Gastroesophageal sphincter (tissue), 4 donors: ENCODE measurements around the gene PIKFYVE. TPM values are rescaled to one million over a fixed set of nuclear protein-coding genes. Genes with fewer than 3 reads are reported as not detected.

ENCODE experiments used
- ATAC-seq: fragments of 150-250 bp; one replicate; pipeline ENCODE4 v1.9.1; 2016; ENCODE audit warnings: mild to moderate bottlenecking, moderate library complexity
- H3K27ac ChIP-seq, 4 donors: fragments of 200-600 bp; sonication (generic) in 3 of 4; 1 replicate in 3 of 4; 2 replicates in 1 of 4; pipeline ENCODE4 v1.5.1; 2016 to 2019
- H3K27me3 ChIP-seq: fragments of 200-600 bp; sonication (generic); one replicate; pipeline ENCODE4 v1.5.1; 2019
- H3K36me3 ChIP-seq, 2 donors: fragments of 200-600 bp; sonication (generic); one replicate each; pipeline ENCODE4 v1.5.1; 2019; ENCODE audit warnings: control low read depth in 1 of 2
- H3K4me1 ChIP-seq, 3 donors: fragments of 200-600 bp; sonication (generic); 1 replicate in 2 of 3; 2 replicates in 1 of 3; pipeline ENCODE4 v1.5.1; 2016 to 2019; ENCODE audit warnings: control low read depth in 2 of 3
- H3K4me3 ChIP-seq, 2 donors: fragments of 200-600 bp; sonication (generic); one replicate each; pipeline ENCODE4 v1.5.1; 2019; ENCODE audit warnings: mild to moderate bottlenecking in 1 of 2, moderate library complexity in 1 of 2
- H3K9me3 ChIP-seq, 3 donors: fragments of 200-600 bp; sonication (generic); one replicate each; pipeline ENCODE4 v1.5.1; 2017 to 2019; ENCODE audit warnings: control low read depth in 2 of 3
- CTCF ChIP-seq, 4 experiments: fragments of 200-600 bp in 2 of 4; fragments of 450-650 bp in 2 of 4; sonication (generic) in 1 of 4; IDR thresholded peaks; one replicate each; pipeline ENCODE4 v1.5.1; 2017 to 2019; ENCODE audit warnings: antibody characterized with exemption in 4 of 4, mild to moderate bottlenecking in 2 of 4, moderate library complexity in 2 of 4
- EP300 ChIP-seq: sonication (generic); formaldehyde crosslinking; IDR thresholded peaks from one replicate; pipeline ENCODE4 v1.6.1; 2017; ENCODE audit warnings: antibody characterized with exemption, mild to moderate bottlenecking
- POLR2A ChIP-seq, 2 donors: fragments of 450-650 bp; IDR thresholded peaks; one replicate each; pipeline ENCODE4 v1.6.1; 2017; ENCODE audit warnings: antibody characterized with exemption in 2 of 2, mild to moderate bottlenecking in 2 of 2, moderate library complexity in 1 of 2
- POLR2AphosphoS5 ChIP-seq: sonication (generic); formaldehyde crosslinking; IDR thresholded peaks from one replicate; pipeline ENCODE4 v1.6.1; 2017; ENCODE audit warnings: antibody characterized with exemption
- WGBS, 2 donors: methylation state at CpG; one replicate each; pipeline ENCODE4 v1.1.5; 2018; ENCODE audit warnings: low coverage in 1 of 2; 5-methylcytosine and 5-hydroxymethylcytosine counted together
- total RNA-seq, 4 donors: library from RNA; depleted of rRNA; stranded (reverse); fragments of >200 nt; gene quantifications; one replicate each; pipeline ENCODE4 v1.1.0, GENCODE V29; 2016

The PIKFYVE gene
- total RNA-seq, 4 donors from 2014 or later, result 24.5 to 32.6 (median 27.2) TPM

- no peak for TF ChIP-seq POLR2AphosphoS5
- TF ChIP-seq CTCF (IDR thresholded peaks at IDR 0.05), result no peak
- no peak for TF ChIP-seq EP300
- no peak for TF ChIP-seq POLR2A (IDR thresholded peaks at IDR 0.05)
- Histone ChIP-seq H3K36me3 (peaks cover 4 to 93% of the 10 kb centered on the region in 2 donors), H3K27ac (no peak overlapping the region), H3K9me3 (no peaks in the 10 kb centered on the region), H3K4me3 (no peak overlapping the region), H3K4me1 (no peaks in the 10 kb centered on the region), H3K27me3 (no peaks in the 10 kb centered on the region)
- ATAC-seq, result no peak
These were observed 63.4 kb downstream of the PIKFYVE start for GRCh38 chr2:208329485-208329884.

DNA sequence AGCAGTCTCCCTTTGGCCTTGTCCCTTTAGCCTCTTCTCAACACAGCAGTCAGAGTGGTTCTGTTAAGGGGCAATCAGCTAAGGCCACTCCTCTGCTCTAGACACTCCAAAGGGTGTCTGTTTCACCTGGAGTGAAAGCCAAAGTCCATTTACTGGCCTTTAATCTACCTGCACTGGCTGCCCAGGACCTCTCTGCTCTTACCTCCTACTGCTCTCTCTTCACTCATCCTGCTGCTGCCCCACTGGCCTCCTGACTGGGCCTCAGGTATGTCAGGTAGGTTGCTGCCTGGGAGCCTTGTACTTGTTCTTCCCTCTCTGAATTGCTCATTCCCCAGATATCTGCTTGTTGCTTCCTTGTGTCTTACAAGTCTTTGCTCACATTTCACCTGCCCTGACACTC is 68.2 kb downstream of the PIKFYVE start:
- ATAC-seq, result no peak
- Histone ChIP-seq H3K27me3 (no peaks in the 10 kb centered on the region), H3K9me3 (no peaks in the 10 kb centered on the region), H3K4me1 (no peaks in the 10 kb centered on the region), H3K36me3 (peaks cover 13 to 98% of the 10 kb centered on the region in 2 donors), H3K27ac (no peak overlapping the region), H3K4me3 (no peak overlapping the region)
- no peak for TF ChIP-seq POLR2A (IDR thresholded peaks at IDR 0.05)
- TF ChIP-seq CTCF (IDR thresholded peaks at IDR 0.05), result no peak
- TF ChIP-seq POLR2AphosphoS5, result no peak
- TF ChIP-seq EP300, result no peak

DNA sequence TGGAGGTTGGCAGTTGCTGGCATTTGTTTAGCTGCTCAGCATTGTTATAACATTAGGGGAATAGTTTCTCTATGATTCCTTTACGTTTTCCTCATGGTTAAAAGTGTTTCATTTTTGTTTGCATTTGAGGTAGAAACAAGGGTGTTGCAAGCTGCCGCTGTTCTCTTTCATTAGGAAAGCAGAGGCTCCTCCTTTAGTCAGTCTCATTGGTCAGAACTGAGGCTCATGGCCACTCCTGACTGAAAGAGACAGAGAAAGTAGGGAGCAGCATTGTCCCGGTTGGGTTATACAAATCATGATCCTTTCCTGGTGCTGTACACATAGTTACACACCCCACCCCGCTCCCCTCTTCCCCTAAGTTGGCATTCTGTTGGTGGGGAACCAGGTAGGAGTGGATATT is 80.7 kb downstream of the PIKFYVE start:
- Histone ChIP-seq H3K27ac (no peak overlapping the region), H3K9me3 (no peaks in the 10 kb centered on the region), H3K27me3 (no peaks in the 10 kb centered on the region), H3K36me3 (peaks cover 13 to 85% of the 10 kb centered on the region in 2 donors), H3K4me3 (no peak overlapping the region), H3K4me1 (no peaks in the 10 kb centered on the region)
- ATAC-seq, result no peak
- 88 to 96% methylated on average over 4 of the region's 4 CpGs for WGBS, 2 donors
- TF ChIP-seq POLR2AphosphoS5 (no peak), POLR2A (IDR thresholded peaks at IDR 0.05) (no peak), CTCF (IDR thresholded peaks at IDR 0.05) (no peak), EP300 (no peak)

DNA sequence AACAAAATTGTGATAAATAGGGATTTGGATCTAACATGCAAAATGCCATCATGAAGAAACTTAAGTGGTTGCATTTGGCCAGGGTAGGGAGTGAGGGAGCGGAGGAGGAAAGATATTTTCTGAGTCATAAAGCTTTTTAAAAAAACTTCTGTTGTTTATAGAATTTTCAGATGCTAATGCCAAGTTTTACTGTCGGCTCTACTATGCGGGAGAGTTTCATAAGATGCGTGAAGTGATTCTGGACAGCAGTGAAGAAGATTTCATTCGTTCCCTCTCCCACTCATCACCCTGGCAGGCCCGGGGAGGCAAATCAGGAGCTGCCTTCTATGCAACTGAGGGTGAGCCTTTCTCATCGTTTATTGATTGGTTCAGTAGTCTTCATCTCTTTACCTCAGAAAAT is 84.6 kb downstream of the PIKFYVE start:
- no peaks in the 10 kb centered on the region for H3K4me1 ChIP-seq
- ATAC-seq, result peak; percentile 31
- no peaks in the 10 kb centered on the region for H3K27me3 ChIP-seq
- no peaks in the 10 kb centered on the region for H3K9me3 ChIP-seq
- peaks cover 15 to 87% of the 10 kb centered on the region in 2 donors for H3K36me3 ChIP-seq
- 69 to 80% methylated on average over 1 to 7 of the region's 7 CpGs for WGBS, 2 donors
- H3K4me3 ChIP-seq, result no peak overlapping the region
- TF ChIP-seq POLR2A (IDR thresholded peaks at IDR 0.05) (no peak), POLR2AphosphoS5 (no peak), CTCF (IDR thresholded peaks at IDR 0.05) (no peak), EP300 (no peak)
- H3K27ac ChIP-seq, result no peak overlapping the region

DNA sequence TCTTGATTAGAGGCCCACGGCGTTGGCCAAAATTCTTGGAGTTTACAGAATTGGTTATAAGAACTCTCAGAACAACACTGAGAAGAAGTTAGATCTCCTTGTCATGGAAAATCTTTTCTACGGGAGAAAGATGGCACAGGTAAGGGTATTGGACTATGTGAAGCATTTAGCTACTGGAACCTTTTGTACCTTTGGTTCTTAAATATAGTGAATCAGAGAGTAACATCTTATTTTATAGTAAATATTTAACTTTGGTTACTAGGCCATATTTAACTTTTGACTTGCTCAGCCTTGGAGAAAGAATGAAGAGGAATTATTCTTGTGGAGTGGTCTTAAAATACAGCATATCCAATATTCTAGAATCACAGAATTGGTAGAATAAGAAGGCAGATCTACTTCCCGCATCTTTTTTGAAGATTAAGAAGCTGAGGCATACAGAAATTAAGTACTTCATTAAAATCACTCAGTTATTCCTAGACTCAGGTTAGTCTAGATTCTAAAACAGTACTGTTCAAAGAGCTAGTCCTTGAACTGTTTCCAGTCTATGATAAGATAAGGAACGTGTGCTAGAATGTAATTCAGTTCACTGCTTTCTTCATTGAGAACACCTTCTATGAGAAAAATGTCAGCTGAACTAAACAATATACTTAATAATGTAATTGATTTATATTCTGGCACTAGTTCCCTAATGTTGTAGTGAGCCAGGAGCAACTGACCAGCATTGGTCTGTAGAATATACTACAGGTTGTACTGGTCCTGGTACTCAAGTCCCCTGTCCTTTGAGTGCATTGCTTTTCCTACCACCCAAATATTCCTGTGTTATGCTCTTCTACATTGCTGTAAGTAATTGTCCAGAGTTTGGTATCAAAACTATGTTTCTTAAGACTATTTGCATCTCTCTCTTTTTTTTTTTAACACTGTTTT is 86.9 kb downstream of the PIKFYVE start:
- H3K9me3 ChIP-seq, result no peaks in the 10 kb centered on the region
- H3K36me3 ChIP-seq, result peaks cover 3 to 65% of the 10 kb centered on the region in 2 donors
- H3K4me1 ChIP-seq, result peaks cover 0 to 20% (median 5%) of the 10 kb centered on the region in 3 donors
- no peak overlapping the region for H3K27ac ChIP-seq
- 80 to 83% methylated on average over 5 of the region's 5 CpGs for WGBS, 2 donors
- no peak overlapping the region for H3K4me3 ChIP-seq
- ATAC-seq, result no peak
- H3K27me3 ChIP-seq, result no peaks in the 10 kb centered on the region
- no peak for TF ChIP-seq CTCF (IDR thresholded peaks at IDR 0.05)
- no peak for TF ChIP-seq POLR2A (IDR thresholded peaks at IDR 0.05)
- no peak for TF ChIP-seq POLR2AphosphoS5
- no peak for TF ChIP-seq EP300
